C4-2B (cell line): ENCODE data around the gene DLST.

Experiments used
- ZFX ChIP-seq: fragments of 450-650 bp; IDR thresholded peaks from 2 replicates; pipeline ENCODE4 v1.6.1; 2017
- TF ChIP-seq, protein P1 (sequence below): fragments of 450-650 bp; conservative IDR thresholded peaks from 2 replicates; pipeline ENCODE4 v1.5.1; 2017; ENCODE audit warnings: mild to moderate bottlenecking

DNA sequence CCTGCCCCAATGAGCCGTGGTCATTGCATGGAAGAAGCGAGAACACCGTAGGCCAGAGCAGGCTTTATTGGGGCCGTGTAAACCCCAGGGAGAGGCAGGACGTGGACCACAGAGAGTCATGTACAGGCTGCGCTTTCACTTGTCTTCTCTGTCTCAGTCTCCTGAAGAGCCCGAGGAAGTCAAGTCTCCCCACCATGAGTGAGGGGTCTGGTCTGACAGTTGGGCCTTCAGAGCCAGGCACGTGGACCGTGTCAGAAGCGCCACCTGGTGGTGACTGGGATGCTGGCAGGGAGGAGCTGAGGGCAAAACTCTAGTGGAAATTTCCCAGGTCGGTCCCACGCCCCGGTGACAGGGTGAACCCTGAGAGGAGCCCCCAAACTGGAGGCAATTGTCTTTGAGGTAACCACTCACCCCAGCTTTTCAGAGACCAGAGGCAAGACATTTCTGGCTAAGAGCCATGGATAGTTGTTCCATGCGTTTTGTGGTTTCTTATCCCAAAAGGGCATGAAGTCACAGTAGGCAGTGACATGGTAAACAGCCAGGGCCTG is 24.0 kb downstream of the DLST start:
- TF ChIP-seq, protein P1, sequence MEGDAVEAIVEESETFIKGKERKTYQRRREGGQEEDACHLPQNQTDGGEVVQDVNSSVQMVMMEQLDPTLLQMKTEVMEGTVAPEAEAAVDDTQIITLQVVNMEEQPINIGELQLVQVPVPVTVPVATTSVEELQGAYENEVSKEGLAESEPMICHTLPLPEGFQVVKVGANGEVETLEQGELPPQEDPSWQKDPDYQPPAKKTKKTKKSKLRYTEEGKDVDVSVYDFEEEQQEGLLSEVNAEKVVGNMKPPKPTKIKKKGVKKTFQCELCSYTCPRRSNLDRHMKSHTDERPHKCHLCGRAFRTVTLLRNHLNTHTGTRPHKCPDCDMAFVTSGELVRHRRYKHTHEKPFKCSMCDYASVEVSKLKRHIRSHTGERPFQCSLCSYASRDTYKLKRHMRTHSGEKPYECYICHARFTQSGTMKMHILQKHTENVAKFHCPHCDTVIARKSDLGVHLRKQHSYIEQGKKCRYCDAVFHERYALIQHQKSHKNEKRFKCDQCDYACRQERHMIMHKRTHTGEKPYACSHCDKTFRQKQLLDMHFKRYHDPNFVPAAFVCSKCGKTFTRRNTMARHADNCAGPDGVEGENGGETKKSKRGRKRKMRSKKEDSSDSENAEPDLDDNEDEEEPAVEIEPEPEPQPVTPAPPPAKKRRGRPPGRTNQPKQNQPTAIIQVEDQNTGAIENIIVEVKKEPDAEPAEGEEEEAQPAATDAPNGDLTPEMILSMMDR = peak; percentile 98
- TF ChIP-seq ZFX = no peak
